ENCODE results near the gene TMEM218.
A peak's percentile ranks its signal among the peaks of the same experiment; 100 is the strongest.

Gene TMEM218

DNA sequence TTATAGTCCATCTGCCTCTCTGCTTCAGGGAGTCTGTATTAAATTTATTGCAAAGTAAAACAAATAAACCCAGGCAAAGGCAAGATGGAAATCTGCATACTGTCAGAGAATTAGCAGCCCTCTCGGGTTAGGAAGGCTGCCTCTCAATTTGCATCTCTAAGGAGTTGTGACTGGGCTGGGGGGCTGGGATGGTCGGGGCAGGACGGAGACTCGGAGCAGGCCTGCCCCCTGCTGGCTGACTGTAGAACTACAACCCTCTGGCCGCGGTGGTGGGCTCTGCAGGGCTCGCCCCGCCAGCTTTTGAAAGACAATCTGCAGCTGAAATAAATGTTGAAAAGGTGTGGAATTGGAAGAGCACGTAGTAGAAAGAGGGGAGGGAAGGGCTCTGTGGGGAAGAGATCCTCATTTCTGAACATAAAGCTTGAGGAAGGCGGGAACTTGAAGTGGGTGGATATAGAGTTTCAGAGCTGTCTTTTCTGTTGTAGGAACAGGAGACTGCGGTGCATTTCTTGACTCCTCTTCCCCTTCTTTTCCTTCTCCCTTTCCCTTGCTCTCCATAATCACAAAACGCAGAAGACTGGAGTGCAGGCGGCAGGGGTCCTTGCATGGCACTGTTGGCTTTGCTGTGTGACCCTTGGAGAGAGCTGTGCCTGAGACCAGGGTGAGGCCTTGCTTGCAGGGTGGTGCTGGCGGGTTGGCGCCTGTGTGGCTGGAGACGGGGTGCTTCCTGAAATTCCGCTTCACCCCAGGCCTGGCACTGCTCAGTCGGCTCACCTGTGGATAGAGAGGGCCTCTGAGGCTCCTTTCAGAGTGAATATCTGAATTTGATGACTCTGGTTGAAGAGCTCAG is 30.5 kb upstream of the TMEM218 start:
- peaks cover 16% of the 10 kb centered on the region for H3K27me3 ChIP-seq (ENCODE audit: insufficient read depth, low read length, poor library complexity)
- H3K4me2 ChIP-seq (ENCODE audit: insufficient read depth, low read length): no peak overlapping the region
- no peaks in the 10 kb centered on the region for H3K36me3 ChIP-seq (ENCODE audit: insufficient read depth, low read length)

DNA sequence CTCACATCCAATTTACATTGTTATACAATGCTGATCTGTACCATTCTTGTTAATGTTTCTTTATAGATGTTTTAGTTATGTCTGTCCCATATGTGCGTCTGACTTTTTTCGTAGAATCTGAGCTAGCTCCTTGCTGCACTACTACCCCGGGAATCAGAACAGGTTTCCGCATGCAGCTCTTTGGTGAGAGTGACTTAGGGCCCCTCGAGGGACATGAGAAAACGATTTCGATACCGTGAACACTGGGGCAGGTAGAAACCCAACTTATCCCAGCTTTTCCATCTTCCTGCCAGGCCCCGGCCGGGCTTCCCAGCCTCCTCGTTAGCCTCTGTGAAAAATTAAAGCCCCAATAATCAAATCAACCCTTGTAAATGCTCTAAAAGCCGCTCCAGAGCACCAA is 29.8 kb upstream of the TMEM218 start:
- no peak overlapping the region for H3K27ac ChIP-seq (ENCODE audit: low read length)
- TF ChIP-seq EZH2 (IDR thresholded peaks at IDR 0.05; ENCODE audit: borderline replicate concordance, low read depth, low read length, severe bottlenecking): no peak
- TF ChIP-seq, protein P1, sequence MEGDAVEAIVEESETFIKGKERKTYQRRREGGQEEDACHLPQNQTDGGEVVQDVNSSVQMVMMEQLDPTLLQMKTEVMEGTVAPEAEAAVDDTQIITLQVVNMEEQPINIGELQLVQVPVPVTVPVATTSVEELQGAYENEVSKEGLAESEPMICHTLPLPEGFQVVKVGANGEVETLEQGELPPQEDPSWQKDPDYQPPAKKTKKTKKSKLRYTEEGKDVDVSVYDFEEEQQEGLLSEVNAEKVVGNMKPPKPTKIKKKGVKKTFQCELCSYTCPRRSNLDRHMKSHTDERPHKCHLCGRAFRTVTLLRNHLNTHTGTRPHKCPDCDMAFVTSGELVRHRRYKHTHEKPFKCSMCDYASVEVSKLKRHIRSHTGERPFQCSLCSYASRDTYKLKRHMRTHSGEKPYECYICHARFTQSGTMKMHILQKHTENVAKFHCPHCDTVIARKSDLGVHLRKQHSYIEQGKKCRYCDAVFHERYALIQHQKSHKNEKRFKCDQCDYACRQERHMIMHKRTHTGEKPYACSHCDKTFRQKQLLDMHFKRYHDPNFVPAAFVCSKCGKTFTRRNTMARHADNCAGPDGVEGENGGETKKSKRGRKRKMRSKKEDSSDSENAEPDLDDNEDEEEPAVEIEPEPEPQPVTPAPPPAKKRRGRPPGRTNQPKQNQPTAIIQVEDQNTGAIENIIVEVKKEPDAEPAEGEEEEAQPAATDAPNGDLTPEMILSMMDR (IDR thresholded peaks at IDR 0.05; ENCODE audit: borderline replicate concordance, extremely low read depth, low read length, poor library complexity, severe bottlenecking): no peak
- H3K79me2 ChIP-seq (ENCODE audit: insufficient read depth, low read length): no peaks in the 10 kb centered on the region
- no peaks in the 10 kb centered on the region; the same call in none of the 2 replicates for H4K20me1 ChIP-seq (ENCODE audit: insufficient read depth, low read length)
- ATAC-seq (ENCODE audit: insufficient read depth, low read depth): no peak
- no peak overlapping the region for H3K4me2 ChIP-seq (ENCODE audit: insufficient read depth, low read length)
- H3K9me3 ChIP-seq (ENCODE audit: insufficient read depth, low read length, severe bottlenecking): no peaks in the 10 kb centered on the region
- peaks cover 18% of the 10 kb centered on the region for H3K27me3 ChIP-seq (ENCODE audit: insufficient read depth, low read length, poor library complexity)
- no peak for DNase-seq
- no peak overlapping the region for H3K9ac ChIP-seq (ENCODE audit: low read depth, low read length)
- 0 out of 2 replicates have a peak, but pooled peaks cover 5% of the 10 kb centered on the region for H3K4me1 ChIP-seq (ENCODE audit: insufficient read depth, low read length)
- no peaks in the 10 kb centered on the region for H3K36me3 ChIP-seq (ENCODE audit: insufficient read depth, low read length)
- no peak overlapping the region for H3K4me3 ChIP-seq (ENCODE audit: low read depth in 1 of 2, low read length in 2 of 2)
- no peak overlapping the region for H2AFZ ChIP-seq (ENCODE audit: low read depth, low read length)

More for the DNA sequence above, 30.5 kb upstream of the TMEM218 start:
- peak; percentile 97 for ATAC-seq (ENCODE audit: insufficient read depth, low read depth)
- Histone ChIP-seq H4K20me1 (ENCODE audit: insufficient read depth, low read length) (no peaks in the 10 kb centered on the region; the same call in none of the 2 replicates), H3K27ac (ENCODE audit: low read length) (no peak overlapping the region), H3K4me1 (ENCODE audit: insufficient read depth, low read length) (0 out of 2 replicates have a peak, but pooled peaks cover 5% of the 10 kb centered on the region), H2AFZ (ENCODE audit: low read depth, low read length) (peak overlapping the region; percentile 45; the same call in 1 of the 2 replicates), H3K79me2 (ENCODE audit: insufficient read depth, low read length) (no peaks in the 10 kb centered on the region), H3K9me3 (ENCODE audit: insufficient read depth, low read length, severe bottlenecking) (no peaks in the 10 kb centered on the region), H3K4me3 (ENCODE audit: low read depth in 1 of 2, low read length in 2 of 2) (no peak overlapping the region), H3K9ac (ENCODE audit: low read depth, low read length) (no peak overlapping the region)
- TF ChIP-seq, protein P1 (IDR thresholded peaks at IDR 0.05; ENCODE audit: borderline replicate concordance, extremely low read depth, low read length, poor library complexity, severe bottlenecking): peak; percentile 93
- TF ChIP-seq EZH2 (IDR thresholded peaks at IDR 0.05; ENCODE audit: borderline replicate concordance, low read depth, low read length, severe bottlenecking): no peak
- DNase-seq: peak; percentile 64

DNA sequence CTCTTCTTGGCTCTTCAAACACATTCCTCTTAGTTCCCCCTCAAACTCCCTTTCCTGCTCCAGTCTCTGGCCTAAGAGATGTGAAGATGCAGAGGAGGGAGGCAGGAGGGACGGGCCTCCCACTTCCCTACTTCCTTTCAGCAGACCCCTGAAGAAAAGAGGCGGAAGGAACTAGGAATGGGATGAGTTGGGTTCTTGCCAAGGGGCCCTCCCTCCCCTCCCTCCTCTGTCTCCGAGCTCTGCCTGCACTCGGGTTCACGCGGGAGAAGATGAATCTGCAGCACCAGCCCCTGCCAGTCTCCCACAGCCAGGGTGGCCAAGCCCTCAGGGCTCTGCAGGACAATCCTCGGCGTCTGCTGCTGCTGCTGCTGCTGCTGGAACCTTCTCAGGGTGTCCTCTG is 28.8 kb upstream of the TMEM218 start:
- Histone ChIP-seq H3K79me2 (ENCODE audit: insufficient read depth, low read length) (no peaks in the 10 kb centered on the region), H3K27me3 (ENCODE audit: insufficient read depth, low read length, poor library complexity) (peaks cover 21% of the 10 kb centered on the region), H3K27ac (ENCODE audit: low read length) (no peak overlapping the region), H3K4me3 (ENCODE audit: low read depth in 1 of 2, low read length in 2 of 2) (no peak overlapping the region), H3K4me2 (ENCODE audit: insufficient read depth, low read length) (no peak overlapping the region), H3K4me1 (ENCODE audit: insufficient read depth, low read length) (0 out of 2 replicates have a peak, but pooled peaks cover 5% of the 10 kb centered on the region), H3K9me3 (ENCODE audit: insufficient read depth, low read length, severe bottlenecking) (no peaks in the 10 kb centered on the region), H3K9ac (ENCODE audit: low read depth, low read length) (no peak overlapping the region), H3K36me3 (ENCODE audit: insufficient read depth, low read length) (no peaks in the 10 kb centered on the region), H2AFZ (ENCODE audit: low read depth, low read length) (no peak overlapping the region), H4K20me1 (ENCODE audit: insufficient read depth, low read length) (no peaks in the 10 kb centered on the region; the same call in none of the 2 replicates)
- TF ChIP-seq, protein P1 (IDR thresholded peaks at IDR 0.05; ENCODE audit: borderline replicate concordance, extremely low read depth, low read length, poor library complexity, severe bottlenecking): no peak
- TF ChIP-seq EZH2 (IDR thresholded peaks at IDR 0.05; ENCODE audit: borderline replicate concordance, low read depth, low read length, severe bottlenecking): no peak
- DNase-seq (no peak), ATAC-seq (ENCODE audit: insufficient read depth, low read depth) (no peak)
